ENCODE results near the gene KDM2A.

- TF ChIP-seq CTCF (IDR thresholded peaks at IDR 0.05): no peak
- TF ChIP-seq POLR2A (IDR thresholded peaks at IDR 0.05): no peak
These were observed 1.9 kb upstream of the KDM2A start for GRCh38 chr11:67117176-67117575.

All from thyroid gland (tissue), 4 donors.